ENCODE results near the gene GRIA1.
A peak's percentile ranks its signal among the peaks of the same experiment; 100 is the strongest.

DNA sequence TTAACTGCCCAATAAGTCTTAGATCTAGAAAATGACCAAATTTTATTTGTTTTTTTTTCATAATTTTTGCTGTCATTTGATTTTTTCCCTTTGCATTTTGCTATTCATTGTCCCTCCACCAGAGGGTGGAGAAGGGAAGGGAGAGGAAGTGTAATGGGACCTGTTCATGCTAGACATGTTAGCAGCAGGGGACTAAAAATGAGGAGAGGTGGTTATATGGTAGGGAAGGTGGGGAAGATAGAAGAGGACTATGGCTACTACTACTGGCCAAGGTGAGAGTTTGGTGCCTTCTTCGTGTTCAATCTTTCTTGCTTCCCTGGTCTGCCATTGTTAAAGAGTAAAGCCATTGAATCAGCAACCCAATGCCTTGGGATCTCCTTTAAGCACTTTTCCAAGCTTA, 6.4 kb downstream of the GRIA1 start:
- TF ChIP-seq POLR2AphosphoS5 (IDR thresholded peaks at IDR 0.05; ENCODE audit: low read depth, low read length): no peak
- TF ChIP-seq, protein P1, sequence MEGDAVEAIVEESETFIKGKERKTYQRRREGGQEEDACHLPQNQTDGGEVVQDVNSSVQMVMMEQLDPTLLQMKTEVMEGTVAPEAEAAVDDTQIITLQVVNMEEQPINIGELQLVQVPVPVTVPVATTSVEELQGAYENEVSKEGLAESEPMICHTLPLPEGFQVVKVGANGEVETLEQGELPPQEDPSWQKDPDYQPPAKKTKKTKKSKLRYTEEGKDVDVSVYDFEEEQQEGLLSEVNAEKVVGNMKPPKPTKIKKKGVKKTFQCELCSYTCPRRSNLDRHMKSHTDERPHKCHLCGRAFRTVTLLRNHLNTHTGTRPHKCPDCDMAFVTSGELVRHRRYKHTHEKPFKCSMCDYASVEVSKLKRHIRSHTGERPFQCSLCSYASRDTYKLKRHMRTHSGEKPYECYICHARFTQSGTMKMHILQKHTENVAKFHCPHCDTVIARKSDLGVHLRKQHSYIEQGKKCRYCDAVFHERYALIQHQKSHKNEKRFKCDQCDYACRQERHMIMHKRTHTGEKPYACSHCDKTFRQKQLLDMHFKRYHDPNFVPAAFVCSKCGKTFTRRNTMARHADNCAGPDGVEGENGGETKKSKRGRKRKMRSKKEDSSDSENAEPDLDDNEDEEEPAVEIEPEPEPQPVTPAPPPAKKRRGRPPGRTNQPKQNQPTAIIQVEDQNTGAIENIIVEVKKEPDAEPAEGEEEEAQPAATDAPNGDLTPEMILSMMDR (IDR thresholded peaks at IDR 0.05): peak; percentile 51
- TF ChIP-seq, protein P2, sequence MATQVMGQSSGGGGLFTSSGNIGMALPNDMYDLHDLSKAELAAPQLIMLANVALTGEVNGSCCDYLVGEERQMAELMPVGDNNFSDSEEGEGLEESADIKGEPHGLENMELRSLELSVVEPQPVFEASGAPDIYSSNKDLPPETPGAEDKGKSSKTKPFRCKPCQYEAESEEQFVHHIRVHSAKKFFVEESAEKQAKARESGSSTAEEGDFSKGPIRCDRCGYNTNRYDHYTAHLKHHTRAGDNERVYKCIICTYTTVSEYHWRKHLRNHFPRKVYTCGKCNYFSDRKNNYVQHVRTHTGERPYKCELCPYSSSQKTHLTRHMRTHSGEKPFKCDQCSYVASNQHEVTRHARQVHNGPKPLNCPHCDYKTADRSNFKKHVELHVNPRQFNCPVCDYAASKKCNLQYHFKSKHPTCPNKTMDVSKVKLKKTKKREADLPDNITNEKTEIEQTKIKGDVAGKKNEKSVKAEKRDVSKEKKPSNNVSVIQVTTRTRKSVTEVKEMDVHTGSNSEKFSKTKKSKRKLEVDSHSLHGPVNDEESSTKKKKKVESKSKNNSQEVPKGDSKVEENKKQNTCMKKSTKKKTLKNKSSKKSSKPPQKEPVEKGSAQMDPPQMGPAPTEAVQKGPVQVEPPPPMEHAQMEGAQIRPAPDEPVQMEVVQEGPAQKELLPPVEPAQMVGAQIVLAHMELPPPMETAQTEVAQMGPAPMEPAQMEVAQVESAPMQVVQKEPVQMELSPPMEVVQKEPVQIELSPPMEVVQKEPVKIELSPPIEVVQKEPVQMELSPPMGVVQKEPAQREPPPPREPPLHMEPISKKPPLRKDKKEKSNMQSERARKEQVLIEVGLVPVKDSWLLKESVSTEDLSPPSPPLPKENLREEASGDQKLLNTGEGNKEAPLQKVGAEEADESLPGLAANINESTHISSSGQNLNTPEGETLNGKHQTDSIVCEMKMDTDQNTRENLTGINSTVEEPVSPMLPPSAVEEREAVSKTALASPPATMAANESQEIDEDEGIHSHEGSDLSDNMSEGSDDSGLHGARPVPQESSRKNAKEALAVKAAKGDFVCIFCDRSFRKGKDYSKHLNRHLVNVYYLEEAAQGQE (IDR thresholded peaks at IDR 0.05; ENCODE audit: insufficient read depth in 1 of 2, low read depth in 2 of 2, low read length in 1 of 2): no peak
- TF ChIP-seq TCF7L2 (IDR thresholded peaks at IDR 0.05; ENCODE audit: low read depth, low read length): no peak
